Common myeloid progenitor, CD34-positive (primary cell): ENCODE measurements around the gene LGALS7B.
"Not testable (repeated sequence)": the region's sequence is repeated elsewhere in the genome, so short reads cannot be mapped to it uniquely, and the experiment has no call there.

Source experiments
- CTCF ChIA-PET: fragments of 350-600 bp; sonication (Branson Sonifier 250); formaldehyde crosslinking; loops from one replicate; lab custom pipeline; 2021; ENCODE audit warnings: antibody characterized with exemption; lab: Charles Lee
- POLR2A ChIA-PET: fragments of 350-600 bp; sonication (Branson Sonifier 250); formaldehyde crosslinking; loops from one replicate; lab custom pipeline; 2021; ENCODE audit warnings: antibody characterized with exemption; lab: Charles Lee
- DNase-seq, 3 donors: peaks; one replicate each; pipeline versions ENCODE4 v3.0.0 to v3.0.0-alpha.2; 2013
- H3K27ac ChIP-seq, 2 experiments: 1 replicate in 1 of 2; 2 replicates in 1 of 2; pipeline ENCODE4 v1.7.0; 2013; ENCODE audit warnings: inconsistent platforms in 2 of 2, low read length in 2 of 2, mild to moderate bottlenecking in 2 of 2, low read depth in 1 of 2, moderate library complexity in 1 of 2; ENCODE audit not compliant: severe bottlenecking in 2 of 2, insufficient read depth in 1 of 2, poor library complexity in 1 of 2
- H3K27me3 ChIP-seq, 5 experiments: replicated peaks in 2 of 5; 1 replicate in 3 of 5; 2 replicates in 2 of 5; pipeline versions ENCODE4 v1.6.1 to v1.7.0; 2013; ENCODE audit warnings: low read length in 4 of 5, mild to moderate bottlenecking in 2 of 5, moderate library complexity in 2 of 5, inconsistent platforms in 1 of 5; ENCODE audit not compliant: insufficient read depth in 5 of 5, control insufficient read depth in 4 of 5
- H3K36me3 ChIP-seq, 4 experiments: 1 replicate in 2 of 4; 2 replicates in 2 of 4; pipeline versions ENCODE4 v1.6.1 to v1.7.0; 2013; ENCODE audit warnings: low read length in 3 of 4, control low read depth in 1 of 4, mild to moderate bottlenecking in 1 of 4; ENCODE audit not compliant: control insufficient read depth in 4 of 4, insufficient read depth in 4 of 4
- H3K4me1 ChIP-seq, 4 experiments: 1 replicate in 3 of 4; 2 replicates in 1 of 4; pipeline versions ENCODE4 v1.6.1 to v1.7.1; 2013; ENCODE audit warnings: low read length in 3 of 4, mild to moderate bottlenecking in 3 of 4, control low read depth in 1 of 4, inconsistent platforms in 1 of 4, moderate library complexity in 1 of 4; ENCODE audit not compliant: control insufficient read depth in 4 of 4, insufficient read depth in 4 of 4; ENCODE audit errors: control extremely low read depth in 1 of 4
- H3K4me3 ChIP-seq, 7 experiments: 1 replicate in 4 of 7; 2 replicates in 3 of 7; pipeline versions ENCODE4 v1.5.1 to v1.7.0; 2013; ENCODE audit warnings: mild to moderate bottlenecking in 7 of 7, low read length in 6 of 7, moderate library complexity in 6 of 7, inconsistent platforms in 2 of 7, low read depth in 2 of 7, control low read depth in 1 of 7; ENCODE audit not compliant: insufficient read depth in 4 of 7, control insufficient read depth in 1 of 7; ENCODE audit errors: extremely low read depth in 1 of 7
- H3K9me3 ChIP-seq, 5 experiments: 1 replicate in 4 of 5; 2 replicates in 1 of 5; pipeline versions ENCODE4 v1.6.1 to v1.7.1; 2013; ENCODE audit warnings: low read length in 4 of 5, mild to moderate bottlenecking in 2 of 5, inconsistent platforms in 1 of 5, low read depth in 1 of 5, moderate library complexity in 1 of 5; ENCODE audit not compliant: control insufficient read depth in 4 of 5, insufficient read depth in 2 of 5; ENCODE audit errors: control extremely low read depth in 1 of 5
- WGBS: methylation state at CpG from one replicate; pipeline ENCODE4 v1.1.5; 2013; ENCODE audit not compliant: insufficient coverage; 5-methylcytosine and 5-hydroxymethylcytosine counted together

Gene LGALS7B

GRCh38 chr19:38769635-38770211, 19.3 kb upstream of the LGALS7B start:
- CTCF ChIA-PET: interaction anchor here (0.6 to 2.0 kb wide), 6 partner anchors 9 to 104 kb away, joined by 3 to 9 read pairs (median 4); partner anchors contain the start of gene CAPN12
- POLR2A ChIA-PET: interaction anchor here (0.6 to 1.2 kb wide), 2 partner anchors 69 to 126 kb away, joined by 3 to 7 read pairs; no protein-coding TSS in a partner anchor
- 8% methylated on average over 35 of the region's 42 CpGs for WGBS
- Histone ChIP-seq H3K9me3 (no peaks in the 10 kb centered on the region), H3K27ac (peak overlapping the region; percentile 46 to 71), H3K27me3 (no peaks in the 10 kb centered on the region), H3K4me3 (peak overlapping the region; percentile 13 to 75 (median 47)), H3K4me1 (peaks cover 0 to 9% (median 5%) of the 10 kb centered on the region in 4 experiments), H3K36me3 (no peaks in the 10 kb centered on the region)
- peak; percentile 87 to 95 (median 94) for DNase-seq

- H3K4me3 ChIP-seq: peak overlapping the region in 4 of 7 experiments; percentile 19 to 75 (median 64)
- H3K9me3 ChIP-seq, H3K27ac ChIP-seq, H3K4me1 ChIP-seq, H3K27me3 ChIP-seq, DNase-seq, H3K36me3 ChIP-seq: not testable (repeated sequence)
- POLR2A ChIA-PET: interaction anchor here (0.6 to 1.2 kb wide), 2 partner anchors 68 to 126 kb away, joined by 3 to 7 read pairs; no protein-coding TSS in a partner anchor
- WGBS: 0% methylated on average over 3 of the region's 58 CpGs
- CTCF ChIA-PET: interaction anchor here (0.9 to 2.0 kb wide), 4 partner anchors 10 to 104 kb away, joined by 3 to 9 read pairs (median 4); partner anchors contain the start of gene CAPN12
Measured at GRCh38 chr19:38770228-38770948, 18.6 kb upstream of the LGALS7B start.

- CTCF ChIA-PET: not testable (repeated sequence)
Measured at GRCh38 chr19:38770949-38771275, 18.1 kb upstream of the LGALS7B start.

GRCh38 chr19:38771569-38771968, 17.4 kb upstream of the LGALS7B start:
- WGBS: no CpG with 5 or more reads among the region's 30 CpGs
- POLR2A ChIA-PET, DNase-seq, H3K4me1 ChIP-seq, H3K4me3 ChIP-seq, H3K27me3 ChIP-seq, CTCF ChIA-PET, H3K27ac ChIP-seq, H3K9me3 ChIP-seq, H3K36me3 ChIP-seq: not testable (repeated sequence)

More at GRCh38 chr19:38770949-38771275, 18.1 kb upstream of the LGALS7B start:
- H3K27me3 ChIP-seq, POLR2A ChIA-PET, H3K9me3 ChIP-seq, H3K4me1 ChIP-seq, DNase-seq, H3K4me3 ChIP-seq, H3K27ac ChIP-seq, H3K36me3 ChIP-seq: not testable (repeated sequence)
- WGBS: no CpG with 5 or more reads among the region's 22 CpGs

- Histone ChIP-seq H3K4me1 (peaks cover 0 to 9% (median 5%) of the 10 kb centered on the region in 4 experiments), H3K27me3 (no peaks in the 10 kb centered on the region), H3K36me3 (no peaks in the 10 kb centered on the region), H3K27ac (no peak within 1 kb of the TSS), H3K4me3 (no peak within 1 kb of the TSS), H3K9me3 (no peaks in the 10 kb centered on the region)
- DNase-seq: no peak
- 100% methylated on average over 3 of the region's 14 CpGs for WGBS
- CTCF ChIA-PET: interaction anchor here (1.0 to 2.0 kb wide), 2 partner anchors 19 to 66 kb away, joined by 3 to 5 read pairs; no protein-coding TSS in a partner anchor
- POLR2A ChIA-PET: no interaction called here
Measured at GRCh38 chr19:38773469-38774177, 15.4 kb upstream of the LGALS7B start, which contains the start of gene LGALS7. Gene LGALS7 (minus strand): TSS chr19:38773517. CDS start chr19:38773492, 25 bp downstream.

- H3K9me3 ChIP-seq: no peaks in the 10 kb centered on the region
- H3K4me1 ChIP-seq: peaks cover 0 to 6% (median 4%) of the 10 kb centered on the region in 4 experiments
- no peaks in the 10 kb centered on the region for H3K27me3 ChIP-seq
- DNase-seq: no peak
- CTCF ChIA-PET: interaction anchor here (1.0 to 2.0 kb wide), 2 partner anchors 18 to 65 kb away, joined by 3 to 5 read pairs; no protein-coding TSS in a partner anchor
- H3K27ac ChIP-seq: no peak overlapping the region
- POLR2A ChIA-PET: interaction anchor here (0.6 kb wide), 1 partner anchor 8 kb away, joined by 4 read pairs; no protein-coding TSS in a partner anchor
- H3K4me3 ChIP-seq: no peak overlapping the region
- H3K36me3 ChIP-seq: no peaks in the 10 kb centered on the region
- 93% methylated on average over 10 of the region's 13 CpGs for WGBS
Measured at GRCh38 chr19:38774181-38774950, 14.6 kb upstream of the LGALS7B start.
